IPS-15b (cell line): ENCODE results near the gene CHD2.
"Not testable (repeated sequence)": the region's sequence is repeated elsewhere in the genome, so short reads cannot be mapped to it uniquely, and the experiment has no call there.

ENCODE experiments used
- H3K27me3 ChIP-seq: one replicate; pipeline ENCODE4 v1.6.1; 2013; ENCODE audit warnings: low read length; ENCODE audit not compliant: control insufficient read depth, insufficient read depth
- H3K36me3 ChIP-seq: one replicate; pipeline ENCODE4 v1.6.1; 2013; ENCODE audit warnings: low read length; ENCODE audit not compliant: control insufficient read depth, insufficient read depth
- H3K4me1 ChIP-seq: one replicate; pipeline ENCODE4 v1.6.1; 2013; ENCODE audit warnings: mild to moderate bottlenecking, low read length; ENCODE audit not compliant: control insufficient read depth, insufficient read depth
- H3K4me3 ChIP-seq: one replicate; pipeline ENCODE4 v1.5.1; 2013; ENCODE audit warnings: low read depth, low read length
- H3K9ac ChIP-seq: one replicate; pipeline ENCODE4 v1.6.1; 2013; ENCODE audit warnings: low read depth, mild to moderate bottlenecking, low read length
- H3K9me3 ChIP-seq: one replicate; pipeline ENCODE4 v1.6.1; 2013; ENCODE audit warnings: mild to moderate bottlenecking, low read length; ENCODE audit not compliant: control insufficient read depth, insufficient read depth

The CHD2 gene

DNA sequence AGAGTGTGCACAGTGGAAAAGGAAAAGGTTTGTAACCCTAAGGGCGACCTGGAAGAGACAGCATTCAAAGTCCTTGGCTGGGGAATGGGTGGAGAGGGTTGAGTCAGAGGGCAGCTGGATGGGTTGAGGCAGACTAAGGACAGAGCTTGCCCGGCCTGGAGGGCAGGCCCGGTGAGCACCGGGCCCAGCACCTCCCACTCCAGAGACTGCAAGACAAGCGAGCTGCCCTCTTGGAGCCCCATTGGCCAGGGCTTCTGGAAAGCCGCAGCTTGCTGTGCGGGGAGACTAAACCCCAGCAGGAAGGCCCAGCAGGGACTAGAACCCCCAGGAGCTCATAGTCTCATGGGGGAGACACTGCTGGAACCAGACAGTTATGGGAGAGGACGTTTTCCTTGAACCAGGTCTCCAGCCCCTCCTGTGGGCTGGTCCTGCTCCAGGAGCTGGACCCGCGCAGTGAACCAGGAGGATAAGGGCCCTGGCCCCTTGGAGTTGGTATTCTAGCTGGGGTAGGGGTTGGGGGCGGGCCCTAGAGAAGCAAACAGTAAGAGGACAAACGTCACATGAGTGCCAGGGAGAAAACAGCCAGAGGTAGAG is 129.8 kb downstream of the CHD2 start:
- Histone ChIP-seq H3K9ac (no peak overlapping the region), H3K9me3 (no peaks in the 10 kb centered on the region), H3K36me3 (peaks cover 17% of the 10 kb centered on the region), H3K4me1 (peaks cover 2% of the 10 kb centered on the region), H3K27me3 (no peaks in the 10 kb centered on the region), H3K4me3 (no peak overlapping the region)

DNA sequence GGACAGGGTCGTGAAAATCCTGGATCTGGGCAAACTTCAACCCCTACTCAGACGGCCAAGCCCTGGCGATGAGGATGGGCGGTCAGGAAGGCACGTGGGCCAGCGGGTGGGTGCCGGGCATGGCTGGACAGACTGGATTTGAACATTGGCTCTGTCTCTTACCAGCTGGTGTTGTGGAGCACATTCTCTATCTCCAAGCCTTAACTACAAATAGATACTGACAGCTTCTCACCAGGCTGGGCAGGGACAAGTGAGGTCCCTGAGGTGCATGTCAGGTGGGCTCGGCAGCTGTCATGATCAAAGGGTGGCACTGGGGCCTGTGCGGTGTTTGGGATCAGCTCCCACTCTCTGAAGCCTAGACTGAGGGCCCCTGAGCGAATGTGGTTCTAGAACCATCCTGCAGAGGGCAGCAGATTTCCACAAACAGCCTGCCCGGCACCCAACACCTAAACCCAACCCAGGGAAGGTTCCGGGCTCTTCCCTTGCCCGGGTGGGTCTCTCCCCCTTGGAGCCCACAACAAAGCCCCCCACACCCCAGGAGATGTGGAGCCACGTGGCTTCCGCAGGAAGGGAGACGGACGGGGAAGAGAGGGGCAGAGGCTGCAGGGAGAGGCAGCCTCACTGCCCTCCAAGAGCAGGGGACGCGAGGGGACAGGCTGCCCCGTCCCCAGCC is 130.4 kb downstream of the CHD2 start:
- Histone ChIP-seq H3K9me3 (no peaks in the 10 kb centered on the region), H3K36me3 (peaks cover 13% of the 10 kb centered on the region), H3K4me3 (peak overlapping the region; percentile 22), H3K4me1 (peaks cover 2% of the 10 kb centered on the region), H3K27me3 (no peaks in the 10 kb centered on the region), H3K9ac (no peak overlapping the region)

DNA sequence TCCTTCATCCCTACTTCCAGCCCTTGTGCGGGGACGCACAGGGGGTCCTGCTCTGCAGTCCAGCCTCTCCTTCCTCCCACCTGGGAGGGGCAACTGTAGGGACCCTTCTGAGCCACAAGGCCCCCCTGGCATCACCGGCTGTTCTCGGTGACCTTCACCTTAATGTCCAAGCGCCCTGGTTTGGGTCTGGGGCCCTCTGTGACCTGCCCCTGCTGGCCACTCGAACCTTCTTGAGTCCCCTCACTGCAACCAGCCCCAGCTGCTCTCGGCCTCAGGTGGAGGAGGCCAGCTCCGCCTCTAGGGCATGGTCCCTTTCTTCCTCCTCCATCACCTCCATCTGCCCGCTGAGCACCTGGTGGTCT is 131.0 kb downstream of the CHD2 start:
- H3K36me3 ChIP-seq: peaks cover 11% of the 10 kb centered on the region
- peak overlapping the region; percentile 22 for H3K4me3 ChIP-seq

DNA sequence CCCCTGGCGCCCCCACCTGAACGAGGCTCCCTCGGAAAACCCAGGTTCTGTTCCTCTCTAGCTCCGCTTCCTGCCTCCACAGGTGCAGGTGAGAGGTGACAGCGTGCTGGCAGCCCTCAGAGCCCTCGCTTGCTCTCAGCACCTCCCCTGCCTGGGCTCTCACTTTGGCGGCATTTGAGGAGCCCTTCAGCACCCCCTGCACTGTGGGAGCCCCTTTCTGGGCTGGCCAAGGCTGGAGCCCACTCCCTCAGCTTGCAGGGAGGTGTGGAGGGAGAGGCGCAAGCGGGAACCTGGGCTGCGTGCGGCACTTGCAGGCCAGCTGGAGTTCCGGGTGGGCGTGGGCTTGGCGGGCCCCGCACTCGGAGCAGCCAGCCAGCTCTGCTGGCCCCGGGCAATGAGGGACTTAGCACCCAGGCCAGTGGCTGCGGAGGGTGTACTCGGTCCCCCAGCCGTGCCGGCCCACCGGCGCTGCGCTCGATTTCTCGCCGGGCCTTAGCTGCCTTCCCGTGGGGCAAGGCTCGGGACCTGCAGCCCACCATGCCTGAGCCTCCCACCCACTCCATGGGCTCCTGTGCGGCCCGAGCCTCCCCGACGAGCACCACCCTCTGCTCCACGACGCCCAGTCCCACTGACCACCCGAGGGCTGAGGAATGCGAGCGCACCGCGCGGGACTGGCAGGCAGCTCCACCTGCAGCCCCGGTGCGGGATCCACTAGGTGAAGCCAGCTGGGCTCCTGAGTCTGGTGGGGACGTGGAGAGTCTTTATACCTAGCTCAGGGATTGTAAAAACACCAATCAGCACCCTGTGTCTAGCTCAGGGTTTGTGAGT is 131.6 kb downstream of the CHD2 start:
- H3K4me1 ChIP-seq, H3K9me3 ChIP-seq, H3K4me3 ChIP-seq, H3K36me3 ChIP-seq, H3K27me3 ChIP-seq, H3K9ac ChIP-seq: not testable (repeated sequence)

More for the DNA sequence above, 131.0 kb downstream of the CHD2 start:
- Histone ChIP-seq H3K27me3 (no peaks in the 10 kb centered on the region), H3K9ac (no peak overlapping the region), H3K9me3 (no peaks in the 10 kb centered on the region), H3K4me1 (peaks cover 2% of the 10 kb centered on the region)

DNA sequence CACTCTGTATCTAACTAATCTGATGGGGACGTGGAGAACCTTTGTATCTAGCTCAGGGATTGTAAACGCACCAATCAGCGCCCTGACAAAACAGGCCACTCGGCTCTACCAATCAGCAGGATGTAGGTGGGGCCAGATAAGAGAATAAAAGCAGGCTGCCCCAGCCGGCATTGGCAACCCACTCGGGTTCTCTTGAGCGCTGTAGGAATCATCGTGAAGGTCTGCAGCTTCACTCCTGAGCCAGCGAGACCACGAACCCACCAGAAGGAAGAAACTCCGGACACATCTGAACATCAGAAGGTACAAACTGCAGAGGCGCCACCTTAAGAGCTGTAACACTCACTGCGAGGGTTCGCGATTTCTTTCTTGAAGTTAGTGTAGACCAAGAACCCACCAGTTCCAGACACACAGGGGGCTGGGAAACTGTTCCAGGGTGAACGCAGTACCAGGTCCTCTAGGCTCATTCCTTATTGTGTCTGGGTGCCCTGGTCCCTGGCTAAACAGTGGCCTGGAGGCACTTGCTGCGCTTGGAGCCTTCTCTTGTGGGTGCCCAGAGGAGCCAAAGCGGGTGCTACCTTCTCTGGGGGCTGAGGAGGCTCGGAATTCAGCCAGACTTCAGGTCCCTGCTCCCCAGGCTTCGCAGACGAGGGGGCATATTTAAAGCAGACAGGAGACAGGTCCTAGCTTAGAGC is 132.5 kb downstream of the CHD2 start:
- not testable (repeated sequence) for H3K36me3 ChIP-seq, H3K4me1 ChIP-seq, H3K4me3 ChIP-seq, H3K9me3 ChIP-seq, H3K27me3 ChIP-seq, H3K9ac ChIP-seq

DNA sequence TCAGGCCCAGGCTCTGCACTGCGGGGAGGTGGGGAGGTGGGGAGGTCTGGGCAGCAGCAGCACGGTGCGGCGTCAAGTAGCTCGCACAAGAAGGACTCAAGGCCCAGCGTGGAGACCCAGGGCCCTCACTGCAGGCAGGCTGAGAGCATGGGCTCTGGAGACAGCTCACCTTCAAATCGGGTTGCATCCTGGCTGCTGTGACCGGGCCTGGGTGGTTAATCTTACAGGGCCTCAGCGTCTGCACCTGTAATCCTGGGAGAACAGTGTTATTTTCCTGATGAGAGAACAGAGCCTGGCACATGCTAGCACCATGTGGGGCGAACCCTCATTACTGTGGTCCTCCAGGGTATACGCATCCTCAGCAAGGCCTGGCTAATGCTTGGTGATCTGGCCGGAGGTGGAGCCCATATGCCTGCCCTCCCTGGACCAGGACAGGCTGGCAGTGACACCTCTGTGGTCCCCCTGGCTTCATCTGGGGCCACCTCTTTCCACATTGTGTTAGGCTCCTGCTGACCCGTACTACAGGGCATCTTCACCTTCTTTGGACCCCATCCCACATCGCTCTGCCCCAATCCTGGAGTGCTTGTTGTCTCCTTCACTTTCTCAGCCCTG is 133.4 kb downstream of the CHD2 start:
- H3K9me3 ChIP-seq: no peaks in the 10 kb centered on the region
- H3K4me3 ChIP-seq: no peak overlapping the region
- H3K27me3 ChIP-seq: no peaks in the 10 kb centered on the region
- peaks cover 2% of the 10 kb centered on the region for H3K4me1 ChIP-seq
- no peaks in the 10 kb centered on the region for H3K36me3 ChIP-seq
- H3K9ac ChIP-seq: no peak overlapping the region

DNA sequence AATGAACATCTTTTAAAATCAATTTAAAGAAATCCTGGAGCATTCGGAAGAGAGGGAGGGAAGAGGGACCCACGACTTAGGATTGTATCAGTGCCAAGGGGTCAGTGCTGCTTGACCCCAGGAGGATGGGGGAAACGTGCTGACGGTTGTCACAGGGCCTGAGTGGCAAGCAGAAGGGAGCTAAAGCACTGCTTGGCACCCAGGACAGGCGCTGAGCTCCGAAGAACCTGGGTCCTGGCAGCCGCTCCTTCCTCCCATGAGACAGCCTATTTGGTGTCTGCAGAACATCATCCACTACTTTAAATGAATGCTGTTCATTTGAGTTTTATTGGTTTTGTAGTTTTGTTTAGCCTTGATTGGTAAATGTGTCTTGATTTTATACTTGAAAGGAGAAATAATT is 134.4 kb downstream of the CHD2 start:
- H3K4me3 ChIP-seq: no peak overlapping the region
- no peak overlapping the region for H3K9ac ChIP-seq
- no peaks in the 10 kb centered on the region for H3K9me3 ChIP-seq
- H3K36me3 ChIP-seq: no peaks in the 10 kb centered on the region
- no peaks in the 10 kb centered on the region for H3K27me3 ChIP-seq
- peaks cover 2% of the 10 kb centered on the region for H3K4me1 ChIP-seq

DNA sequence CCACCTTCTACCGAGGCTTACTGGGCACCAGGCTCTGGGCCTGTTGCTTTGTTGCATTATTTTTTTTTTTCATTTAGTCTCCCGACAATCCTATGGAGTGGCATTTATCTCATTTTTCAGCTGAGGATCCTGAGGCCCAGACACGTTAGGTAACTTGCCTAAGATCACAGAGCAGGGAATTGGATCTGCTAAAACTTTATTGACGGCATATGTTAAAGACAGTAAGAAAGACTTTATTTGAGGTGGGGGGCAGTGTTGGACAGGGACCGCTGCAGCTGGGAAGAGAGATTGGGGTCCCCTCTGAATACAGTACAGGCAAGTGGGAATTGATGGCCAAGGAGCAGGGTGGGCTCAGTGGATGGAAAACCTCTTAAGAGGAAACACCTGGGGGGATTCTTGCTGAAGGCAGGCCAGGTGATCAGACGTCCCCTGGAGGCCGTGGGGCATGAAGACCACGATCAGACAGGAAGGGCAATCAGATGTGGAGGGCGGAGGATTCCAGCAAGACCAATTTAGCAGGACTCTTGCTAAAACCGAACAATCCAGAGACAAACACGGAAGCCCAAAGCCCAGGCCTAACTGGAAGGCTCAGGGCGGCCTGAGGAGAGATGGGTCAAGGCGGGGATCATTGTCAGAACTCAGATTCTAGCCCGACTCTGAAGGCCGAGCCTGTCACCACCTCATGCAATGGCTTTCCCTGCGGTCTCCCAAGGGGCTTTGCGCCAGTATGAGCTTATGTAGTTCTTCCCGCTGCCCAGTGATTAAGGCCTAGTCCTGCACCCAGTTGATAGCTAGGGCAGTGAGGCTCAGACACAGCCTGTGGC is 135.2 kb downstream of the CHD2 start:
- H3K9ac ChIP-seq: no peak overlapping the region
- H3K36me3 ChIP-seq: no peaks in the 10 kb centered on the region
- no peaks in the 10 kb centered on the region for H3K4me1 ChIP-seq
- H3K9me3 ChIP-seq: no peaks in the 10 kb centered on the region
- H3K27me3 ChIP-seq: no peaks in the 10 kb centered on the region
- no peak overlapping the region for H3K4me3 ChIP-seq

DNA sequence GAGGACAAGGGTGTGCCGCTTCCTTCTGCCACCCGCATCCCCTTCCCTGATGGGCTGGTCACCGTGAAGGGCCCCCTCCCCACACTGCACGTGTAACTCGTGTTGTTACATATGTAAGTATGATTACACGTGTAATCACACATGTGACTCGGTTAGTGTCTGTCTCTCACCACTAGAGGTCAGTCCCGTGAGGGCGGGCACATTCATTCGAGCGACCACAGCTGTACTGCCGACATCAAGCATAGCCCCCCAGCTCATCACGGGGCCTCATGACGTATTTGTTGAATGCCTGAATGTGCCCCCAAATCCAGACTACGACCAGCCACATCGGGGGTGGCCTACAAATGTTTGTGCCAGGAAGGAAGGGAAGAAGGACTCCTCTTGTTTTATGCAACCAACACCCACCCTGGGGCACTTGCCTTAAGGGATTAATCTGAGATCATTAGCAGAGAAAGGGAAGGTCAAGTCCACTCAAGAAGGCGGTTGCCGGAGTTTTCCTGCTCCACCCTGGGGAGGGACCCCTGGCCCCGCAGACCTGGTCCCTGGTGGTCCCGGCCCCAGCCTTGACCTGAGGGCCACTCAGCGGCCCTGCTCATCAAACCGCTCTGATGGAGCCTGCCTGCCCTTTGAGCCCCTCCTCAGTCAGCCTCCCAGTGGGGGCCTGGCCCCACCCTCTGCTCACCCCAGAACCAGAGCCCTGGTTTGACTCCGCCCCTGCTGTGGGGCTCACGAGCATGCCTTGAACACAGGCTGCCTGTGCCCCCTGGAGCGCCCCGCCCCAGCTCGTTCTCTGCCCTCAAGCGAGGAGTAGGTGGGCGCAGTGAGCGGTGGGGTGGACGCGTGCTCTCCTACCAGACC is 136.1 kb downstream of the CHD2 start:
- Histone ChIP-seq H3K27me3 (no peaks in the 10 kb centered on the region), H3K36me3 (no peaks in the 10 kb centered on the region), H3K9ac (no peak overlapping the region), H3K4me3 (no peak overlapping the region), H3K9me3 (no peaks in the 10 kb centered on the region), H3K4me1 (no peaks in the 10 kb centered on the region)

DNA sequence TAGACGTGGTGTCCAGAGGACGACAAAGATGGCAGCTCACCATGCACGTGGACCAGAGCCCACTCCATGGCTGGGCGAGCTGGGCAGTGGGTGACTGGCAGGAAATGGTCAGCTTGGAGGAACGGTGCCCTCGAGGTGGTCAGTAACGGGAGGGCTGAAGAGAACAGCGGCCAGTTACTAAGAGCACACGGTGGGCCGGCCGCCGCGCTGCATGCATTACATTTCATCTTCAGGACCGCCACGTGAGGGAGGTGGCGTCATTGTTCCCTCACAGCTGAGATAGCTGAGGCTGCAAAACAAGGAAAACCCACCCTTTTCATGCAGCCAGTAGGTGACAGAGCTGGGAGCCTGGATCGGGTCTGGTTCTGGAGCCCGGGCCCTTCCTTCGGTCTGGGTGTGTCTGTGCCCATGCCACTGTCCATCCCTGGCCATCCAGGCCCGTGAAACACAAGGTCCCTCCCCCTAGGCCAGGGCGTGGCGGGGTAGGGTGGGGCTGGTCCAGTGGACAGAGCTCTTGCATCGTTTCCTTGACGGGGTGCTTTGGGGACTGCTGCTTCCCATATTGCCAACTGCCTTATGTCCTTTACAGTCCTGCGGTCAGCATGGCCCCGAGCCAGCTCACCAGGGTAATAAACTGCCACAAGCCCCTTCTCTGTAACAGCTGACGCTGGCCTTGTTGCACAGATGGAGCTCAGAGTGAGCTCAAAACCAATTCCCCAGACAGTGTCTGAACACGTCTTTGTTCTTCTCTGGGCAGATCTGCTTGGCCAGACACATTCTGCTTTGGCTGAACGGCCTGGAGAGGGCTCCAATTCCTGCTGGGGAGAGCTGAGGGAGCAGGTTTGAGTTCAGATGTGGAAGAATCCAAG is 137.1 kb downstream of the CHD2 start:
- Histone ChIP-seq H3K9ac (no peak overlapping the region), H3K4me1 (peaks cover 2% of the 10 kb centered on the region), H3K4me3 (no peak overlapping the region), H3K27me3 (no peaks in the 10 kb centered on the region), H3K9me3 (no peaks in the 10 kb centered on the region), H3K36me3 (no peaks in the 10 kb centered on the region)
